ENCODE measurements around the gene TBX21.

The TBX21 gene, protein sequence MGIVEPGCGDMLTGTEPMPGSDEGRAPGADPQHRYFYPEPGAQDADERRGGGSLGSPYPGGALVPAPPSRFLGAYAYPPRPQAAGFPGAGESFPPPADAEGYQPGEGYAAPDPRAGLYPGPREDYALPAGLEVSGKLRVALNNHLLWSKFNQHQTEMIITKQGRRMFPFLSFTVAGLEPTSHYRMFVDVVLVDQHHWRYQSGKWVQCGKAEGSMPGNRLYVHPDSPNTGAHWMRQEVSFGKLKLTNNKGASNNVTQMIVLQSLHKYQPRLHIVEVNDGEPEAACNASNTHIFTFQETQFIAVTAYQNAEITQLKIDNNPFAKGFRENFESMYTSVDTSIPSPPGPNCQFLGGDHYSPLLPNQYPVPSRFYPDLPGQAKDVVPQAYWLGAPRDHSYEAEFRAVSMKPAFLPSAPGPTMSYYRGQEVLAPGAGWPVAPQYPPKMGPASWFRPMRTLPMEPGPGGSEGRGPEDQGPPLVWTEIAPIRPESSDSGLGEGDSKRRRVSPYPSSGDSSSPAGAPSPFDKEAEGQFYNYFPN

DNA sequence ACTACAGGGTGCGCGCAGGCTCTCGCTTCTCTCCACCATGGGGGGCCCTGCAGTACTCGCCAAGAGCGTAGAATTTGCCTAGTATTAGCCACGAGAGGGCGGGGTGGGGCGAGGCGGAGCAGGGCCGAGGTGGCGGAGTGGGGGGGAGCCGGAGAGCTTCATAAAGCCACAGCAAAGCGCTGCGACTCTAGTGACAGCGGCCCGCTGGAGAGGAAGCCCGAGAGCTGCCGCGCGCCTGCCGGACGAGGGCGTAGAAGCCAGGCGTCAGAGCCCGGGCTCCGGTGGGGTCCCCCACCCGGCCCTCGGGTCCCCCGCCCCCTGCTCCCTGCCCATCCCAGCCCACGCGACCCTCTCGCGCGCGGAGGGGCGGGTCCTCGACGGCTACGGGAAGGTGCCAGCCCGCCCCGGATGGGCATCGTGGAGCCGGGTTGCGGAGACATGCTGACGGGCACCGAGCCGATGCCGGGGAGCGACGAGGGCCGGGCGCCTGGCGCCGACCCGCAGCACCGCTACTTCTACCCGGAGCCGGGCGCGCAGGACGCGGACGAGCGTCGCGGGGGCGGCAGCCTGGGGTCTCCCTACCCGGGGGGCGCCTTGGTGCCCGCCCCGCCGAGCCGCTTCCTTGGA, at the start of gene TBX21:
Gene TBX21 (plus strand): TSS at position 190 of the 627 bp plus-strand sequence. CDS start 219 bp downstream, at position 409.
- no peak for DNase-seq

DNA sequence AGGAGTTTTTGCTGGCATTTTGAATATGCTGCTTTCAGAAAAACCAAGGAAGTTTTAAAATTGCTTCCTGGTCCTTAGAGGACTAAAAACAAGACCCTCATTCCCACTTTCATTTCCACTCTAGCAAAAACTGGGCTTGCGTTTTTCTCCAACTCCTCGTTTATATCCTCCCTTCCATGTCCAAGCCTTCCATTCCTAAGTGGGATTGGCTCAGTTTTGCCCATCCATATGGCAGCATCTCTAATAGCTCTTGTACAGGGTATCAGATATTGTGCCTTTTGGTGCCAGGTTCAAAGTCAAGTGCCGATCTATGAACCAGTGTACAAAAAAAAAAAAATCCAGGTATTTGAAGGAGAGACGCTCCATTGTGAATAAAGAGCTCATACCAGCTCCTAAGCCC, 49.0 kb upstream of the TBX21 start:
- DNase-seq, result no peak

DNA sequence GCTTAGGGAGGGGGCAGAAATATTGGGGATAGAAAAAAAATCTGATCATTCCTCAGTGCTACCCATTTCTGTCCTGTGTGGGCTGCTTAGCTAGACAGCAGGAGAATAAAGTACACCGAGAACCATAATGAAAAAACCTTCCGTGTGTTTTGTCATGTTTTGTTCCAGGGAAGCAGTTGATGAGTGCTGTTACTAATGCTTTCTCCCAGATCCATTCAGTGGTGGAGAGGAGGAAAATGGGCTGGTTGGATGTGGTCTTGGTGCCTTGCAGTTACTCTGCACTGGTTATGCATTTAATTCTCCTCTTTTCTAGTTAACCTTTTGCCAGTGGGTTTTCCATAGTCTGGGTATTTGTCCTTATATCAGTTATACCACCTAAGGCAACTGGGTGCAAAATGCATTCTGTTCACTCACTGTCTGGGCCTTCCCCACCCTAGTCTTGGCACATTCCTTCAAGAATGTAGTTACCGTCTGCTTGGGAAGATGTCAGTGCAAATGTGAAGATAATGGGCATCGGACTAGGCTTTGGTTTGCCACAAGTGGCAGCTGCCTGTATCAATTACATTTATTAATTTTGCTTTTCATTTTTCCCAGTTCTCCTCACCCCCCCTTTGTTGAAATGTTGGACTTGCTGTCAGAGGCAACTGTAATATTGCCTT, 48.4 kb upstream of the TBX21 start:
- no peak for DNase-seq

DNA sequence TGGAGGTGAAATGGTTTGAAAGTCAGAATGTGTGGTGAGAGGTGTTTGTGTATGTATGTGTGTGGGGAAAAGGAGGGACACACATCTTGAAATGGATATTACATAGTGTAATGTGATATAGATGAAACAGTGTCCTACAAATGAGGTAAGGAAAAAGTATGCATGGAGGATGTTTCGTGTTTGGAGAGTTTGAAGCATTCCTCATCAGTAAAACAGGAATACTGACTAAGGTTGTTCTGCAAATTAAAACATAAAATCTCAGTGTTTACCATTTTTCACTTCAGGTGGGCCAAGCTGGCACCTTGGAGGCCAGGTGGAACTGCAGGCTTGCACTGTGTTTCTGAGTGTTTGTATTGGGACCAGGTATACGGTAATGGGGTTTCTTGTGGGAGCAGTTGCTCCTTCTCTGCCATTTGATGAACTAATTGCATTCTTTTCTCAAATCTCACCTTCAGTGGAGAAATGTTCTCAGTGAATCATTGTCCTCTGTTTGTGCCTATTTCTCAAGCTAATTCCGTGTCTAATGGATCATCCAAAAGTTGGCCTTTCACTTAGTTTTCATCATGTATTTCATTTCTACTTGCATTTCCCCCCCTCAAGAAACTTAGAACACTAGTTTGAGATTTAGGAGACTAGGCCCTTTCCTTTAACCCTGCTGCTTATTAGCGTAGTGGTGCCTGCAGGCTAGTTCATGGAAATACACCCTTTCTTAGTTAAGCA, 47.3 kb upstream of the TBX21 start:
- DNase-seq, result no peak

DNA sequence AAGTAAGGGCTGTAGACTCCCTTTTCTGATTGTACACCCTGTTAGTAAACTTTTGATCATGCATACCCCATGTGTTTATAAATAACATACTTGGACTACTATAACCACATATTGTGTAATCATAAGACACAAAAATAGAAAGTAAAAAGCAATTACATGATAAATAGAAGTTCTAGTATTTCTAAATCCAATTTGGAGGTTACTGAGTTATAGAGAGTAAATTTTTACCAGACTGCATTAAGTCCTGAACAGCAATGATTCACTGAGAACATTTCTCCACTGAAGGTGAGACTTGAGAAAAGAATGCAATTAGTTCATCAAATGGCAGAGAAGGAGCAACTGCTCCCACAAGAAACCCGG, 46.8 kb upstream of the TBX21 start:
- no peak for DNase-seq

DNA sequence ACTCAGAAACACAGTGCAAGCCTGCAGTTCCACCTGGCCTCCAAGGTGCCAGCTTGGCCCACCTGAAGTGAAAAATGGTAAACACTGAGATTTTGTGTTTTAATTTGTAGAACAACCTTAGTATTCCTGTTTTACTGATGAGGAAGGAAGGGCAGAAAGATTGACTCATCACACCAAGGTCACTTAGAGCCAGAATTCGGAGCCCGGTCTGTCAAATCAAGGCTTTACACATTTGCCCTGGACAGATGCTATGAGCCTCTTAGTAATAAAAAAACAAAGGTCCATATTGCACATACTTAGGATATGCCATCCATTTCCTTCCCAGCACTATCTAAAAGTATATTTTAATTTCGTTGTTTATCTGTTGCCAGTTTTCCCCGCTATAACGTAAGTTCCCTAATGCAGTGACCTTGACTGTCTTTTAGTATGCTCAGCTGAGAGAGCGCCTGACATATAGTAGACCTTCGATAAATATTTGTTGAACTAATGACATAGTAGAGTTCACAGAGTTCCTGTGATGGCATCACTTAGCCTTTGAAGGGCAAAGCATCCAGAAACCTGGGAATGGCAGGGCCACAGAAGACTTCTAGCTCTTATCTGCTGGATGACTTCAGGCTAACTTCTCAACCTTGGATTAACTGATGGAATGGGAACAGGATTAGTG, 46.2 kb upstream of the TBX21 start:
- DNase-seq, result no peak

DNA sequence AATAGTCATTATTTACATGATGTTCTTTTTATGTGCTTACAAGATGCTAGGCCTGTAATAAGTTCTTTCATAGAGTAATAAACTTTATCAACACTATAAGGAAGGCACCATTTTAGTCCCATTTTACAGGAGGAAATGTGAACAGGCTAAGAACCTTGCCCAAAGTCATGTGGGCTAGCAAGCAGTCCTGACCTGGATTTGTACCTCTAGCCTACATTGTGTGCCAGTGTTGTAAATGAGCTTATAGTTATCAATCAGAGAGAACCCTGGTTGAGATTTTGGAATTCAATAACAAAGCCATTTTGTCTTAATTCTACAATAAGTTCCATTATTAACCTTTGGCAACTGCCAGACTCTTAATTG, 45.7 kb upstream of the TBX21 start:
- no peak for DNase-seq

DNA sequence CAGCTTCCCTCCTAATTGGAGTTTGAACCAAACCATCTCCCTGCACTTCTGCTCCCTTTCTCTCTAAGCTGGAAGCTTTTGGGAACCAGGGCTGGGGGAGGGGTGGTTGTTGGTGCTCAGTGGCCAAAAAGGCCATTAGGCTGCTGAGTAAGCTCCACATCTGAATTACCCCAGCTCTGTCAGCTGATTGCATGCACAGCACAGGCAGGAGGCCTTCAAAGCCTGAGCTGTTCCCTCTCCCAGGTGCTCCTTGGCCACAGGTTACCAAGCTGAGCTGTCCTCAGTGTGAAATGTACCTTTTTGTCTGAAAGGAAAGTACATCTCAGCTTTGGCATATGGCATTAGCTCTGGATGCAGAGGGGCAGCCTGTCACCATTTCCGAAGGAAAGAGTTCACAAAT, 45.3 kb upstream of the TBX21 start:
- no peak for DNase-seq

DNA sequence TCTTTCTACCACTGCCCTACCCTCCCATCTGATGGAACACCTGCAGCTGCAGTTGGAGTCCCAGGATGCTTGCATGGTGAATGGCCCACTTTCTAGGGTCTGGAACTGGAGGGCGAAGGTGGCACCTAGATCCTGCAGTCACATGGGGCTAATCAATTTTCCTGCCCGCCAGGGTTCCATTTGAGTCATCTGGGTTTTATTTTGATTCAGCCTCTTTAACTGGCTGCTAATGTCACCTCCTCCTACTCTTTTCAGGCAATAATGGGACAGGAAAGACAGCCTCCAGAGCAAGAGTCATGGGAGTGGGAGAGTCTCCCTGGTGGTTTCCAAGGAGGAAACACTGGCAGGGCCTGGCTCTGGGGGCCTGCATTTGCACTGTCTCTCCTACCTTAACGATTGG, 42.9 kb upstream of the TBX21 start:
- no peak for DNase-seq

DNA sequence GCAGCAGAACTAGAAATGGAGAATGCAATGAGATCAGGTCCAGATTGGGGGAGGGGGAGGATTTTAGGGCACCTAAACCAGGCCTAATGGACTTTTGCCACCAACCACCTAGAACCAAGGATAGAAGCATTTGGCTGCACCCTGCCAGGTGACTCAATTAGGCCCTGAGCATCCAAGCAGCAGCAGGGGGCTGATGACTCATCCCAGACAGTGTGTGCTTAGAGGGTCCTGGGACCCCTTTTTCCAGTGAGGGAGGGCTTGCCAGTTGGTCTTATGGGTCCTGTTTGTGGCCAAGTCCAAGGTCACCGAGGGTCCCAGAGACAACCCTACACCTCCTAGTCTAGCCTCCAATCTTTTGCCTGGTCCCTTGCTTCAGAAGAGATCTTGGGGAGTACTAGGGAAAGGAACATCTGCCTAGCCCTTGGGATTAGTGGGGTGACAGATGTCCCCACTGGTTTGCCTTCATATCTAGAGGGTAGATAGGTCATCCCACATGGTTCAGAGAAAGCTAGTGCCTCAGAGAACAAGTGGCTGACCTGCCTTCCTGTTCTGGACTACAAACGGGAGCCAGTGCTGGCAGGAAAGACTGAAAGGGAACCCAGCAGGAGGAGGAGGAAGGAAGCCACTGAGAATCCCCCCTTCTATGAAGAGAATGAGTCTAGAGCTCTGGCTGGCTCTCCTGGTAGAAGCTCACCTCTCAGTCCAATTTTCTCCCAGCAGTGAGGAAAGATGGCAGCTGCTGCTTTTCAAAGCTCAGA, 40.7 kb upstream of the TBX21 start:
- no peak for DNase-seq

DNA sequence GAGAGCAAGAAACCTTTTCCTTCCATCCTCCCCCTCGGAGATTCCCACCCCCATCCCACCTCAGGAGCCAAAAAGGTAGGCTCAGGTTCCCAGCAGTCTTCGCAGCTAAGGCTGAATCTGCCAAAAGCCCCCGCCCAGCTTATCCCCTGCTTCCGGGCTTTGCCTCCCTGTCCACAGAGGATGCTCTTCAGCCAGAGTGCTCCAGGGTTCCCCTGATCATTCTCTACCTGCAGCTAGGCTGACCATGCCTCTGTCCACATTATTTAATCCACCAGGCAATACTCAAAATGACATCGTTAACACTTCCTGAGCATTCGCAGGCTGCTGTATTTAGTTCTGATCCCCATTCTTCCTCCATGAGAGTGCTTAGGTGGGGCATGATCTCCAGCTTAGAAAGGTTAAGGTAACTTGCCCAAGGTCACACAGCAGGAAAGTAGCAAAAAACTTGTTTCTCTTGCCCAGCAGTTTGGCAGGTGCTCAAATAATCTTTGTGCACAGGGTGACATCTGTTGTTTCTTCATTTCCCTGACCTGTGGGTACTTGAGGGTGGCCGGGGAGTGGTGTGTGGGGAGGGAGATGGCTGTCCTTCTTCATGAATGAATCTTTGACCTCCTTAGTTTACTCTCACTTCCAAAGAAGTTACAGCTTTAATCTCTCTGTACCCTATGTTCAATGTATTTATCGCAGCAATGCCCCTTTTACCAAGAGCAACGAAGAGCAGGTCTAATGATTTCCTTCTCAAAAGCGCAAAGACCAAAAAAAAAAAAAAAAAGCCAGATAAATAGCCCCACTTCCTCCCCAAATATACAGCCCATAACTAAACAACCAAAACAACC, 39.9 kb upstream of the TBX21 start:
- DNase-seq, result no peak

DNA sequence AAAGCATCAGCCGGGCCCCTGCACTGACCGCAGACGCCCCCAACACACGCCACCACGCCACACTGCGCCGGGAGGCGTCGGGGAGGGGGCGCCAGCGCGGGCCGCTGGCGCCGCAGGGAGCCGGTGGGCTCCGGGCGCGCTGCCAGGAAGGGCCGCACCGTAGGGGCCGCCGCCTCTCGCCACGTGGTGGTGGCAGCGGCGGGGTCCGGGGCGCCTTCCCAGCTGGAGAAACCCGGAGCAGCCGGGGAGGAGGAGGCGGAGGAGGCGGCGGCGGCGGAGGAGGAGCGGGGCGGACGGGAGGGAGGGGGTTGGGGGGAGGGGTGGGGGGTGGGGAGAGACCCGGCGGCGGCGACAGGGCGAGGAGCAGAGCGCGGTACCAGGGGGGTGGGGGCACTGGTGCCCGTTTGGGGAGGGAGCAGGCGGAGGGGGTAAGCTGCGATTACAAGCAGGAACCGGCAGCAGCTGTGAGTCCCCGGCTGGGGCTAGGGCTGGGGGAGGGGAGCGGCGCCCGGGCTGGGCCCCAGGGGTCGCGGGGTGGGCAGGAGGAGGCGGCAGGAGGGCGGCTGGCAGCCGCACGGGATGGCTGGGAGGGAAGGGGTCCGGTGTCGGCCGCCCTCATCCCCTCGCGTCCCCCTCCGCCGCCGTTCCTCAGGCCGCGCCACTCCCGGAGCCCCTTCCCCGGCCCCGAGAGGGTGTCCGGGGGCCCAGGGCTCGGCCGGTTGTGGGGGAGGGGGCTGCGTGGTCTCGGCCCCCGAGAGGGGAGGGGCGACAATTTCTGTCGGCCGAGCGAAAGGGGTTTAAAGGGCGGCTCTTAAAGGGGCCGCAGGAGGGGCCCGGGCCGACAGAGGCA, 39.1 kb upstream of the TBX21 start, which contains the start of gene TBKBP1:
Gene TBKBP1 (plus strand): TSS at position 431 of the 850 bp plus-strand sequence. CDS start 1,952 bp downstream, outside the sequence.
- DNase-seq, result no peak

DNA sequence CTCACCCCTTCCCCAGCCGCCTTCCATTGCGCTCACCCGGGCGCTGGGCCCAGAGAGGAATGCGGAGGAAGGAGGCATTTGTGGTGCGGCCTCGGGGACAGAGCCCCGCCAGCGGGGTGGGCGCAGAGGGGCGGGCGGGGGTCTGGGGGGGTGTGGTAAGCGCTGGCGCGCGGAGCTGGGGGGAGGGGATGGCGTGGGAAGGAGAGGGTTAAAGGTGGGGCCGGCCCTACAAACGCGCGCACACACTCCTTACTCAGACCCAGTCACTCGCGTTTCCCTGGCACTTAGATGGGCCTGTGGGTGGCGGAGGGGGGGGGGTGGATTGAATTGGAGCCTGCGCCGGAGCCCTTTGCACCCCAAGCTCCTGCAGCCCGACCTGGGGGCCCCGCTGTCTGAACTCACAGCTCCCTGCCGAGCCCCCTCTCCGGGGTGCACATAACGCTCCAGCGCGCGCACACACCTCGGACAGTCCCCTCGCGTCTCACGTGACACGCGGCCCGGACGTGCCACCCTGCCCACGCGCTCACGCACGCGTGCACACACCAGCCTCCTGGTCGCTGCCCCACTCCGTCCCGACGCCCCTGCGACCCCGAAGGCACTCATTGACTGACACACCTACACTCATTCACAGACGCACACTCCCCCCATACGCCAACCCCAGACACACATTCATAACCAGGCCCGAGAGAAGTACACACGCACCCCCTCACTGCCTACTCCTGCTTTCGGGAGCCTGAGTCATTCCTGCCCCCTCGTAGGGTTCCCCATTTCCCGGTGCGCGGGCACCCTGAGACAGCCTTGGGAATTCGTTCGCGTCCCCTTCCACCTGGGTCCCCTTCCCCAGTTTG, 38.2 kb upstream of the TBX21 start:
- DNase-seq, result no peak

DNA sequence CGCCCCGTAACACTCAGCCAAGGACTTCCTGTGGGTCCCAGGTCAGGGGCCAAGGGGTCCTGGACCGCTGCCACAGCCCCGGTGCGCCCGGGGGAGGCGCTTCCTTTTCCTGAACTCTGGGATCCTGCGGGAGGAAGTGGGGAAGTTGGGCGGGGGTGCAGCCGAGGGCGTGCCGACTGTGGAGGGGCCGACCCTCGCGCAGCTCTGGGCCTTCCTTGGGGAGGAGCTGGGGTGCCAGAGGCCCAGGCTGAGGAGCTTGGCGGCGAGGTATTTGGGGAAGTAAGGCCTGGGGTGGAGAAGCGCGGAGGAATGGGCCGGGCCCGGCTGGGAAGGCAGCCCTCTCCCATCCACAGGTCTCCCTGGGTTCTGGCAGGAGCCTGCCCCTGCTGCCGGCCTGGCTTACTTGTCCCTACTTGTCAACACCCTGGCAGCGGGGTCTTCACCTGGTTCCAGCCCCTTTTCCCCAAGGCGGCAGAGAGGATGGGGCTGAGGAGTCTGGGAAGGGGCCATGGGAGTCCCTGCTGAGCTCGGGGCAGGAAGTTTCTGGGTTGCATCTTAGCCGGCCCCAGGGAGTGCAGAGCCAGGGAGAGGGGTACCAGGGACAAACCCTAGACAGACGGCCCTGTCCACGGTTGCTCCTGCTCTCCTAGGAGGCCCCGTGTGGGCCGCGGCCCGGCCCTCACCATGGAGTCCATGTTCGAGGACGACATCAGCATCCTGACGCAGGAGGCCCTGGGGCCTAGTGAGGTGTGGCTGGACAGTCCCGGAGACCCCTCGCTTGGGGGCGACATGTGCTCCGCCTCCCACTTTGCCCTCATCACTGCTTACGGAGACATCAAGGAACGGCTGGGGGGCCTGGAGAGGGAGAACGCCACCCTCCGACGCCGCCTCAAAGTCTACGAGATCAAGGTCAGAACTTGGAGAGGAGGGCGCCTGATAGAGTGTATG, 37.3 kb upstream of the TBX21 start:
- no peak for DNase-seq

DNA sequence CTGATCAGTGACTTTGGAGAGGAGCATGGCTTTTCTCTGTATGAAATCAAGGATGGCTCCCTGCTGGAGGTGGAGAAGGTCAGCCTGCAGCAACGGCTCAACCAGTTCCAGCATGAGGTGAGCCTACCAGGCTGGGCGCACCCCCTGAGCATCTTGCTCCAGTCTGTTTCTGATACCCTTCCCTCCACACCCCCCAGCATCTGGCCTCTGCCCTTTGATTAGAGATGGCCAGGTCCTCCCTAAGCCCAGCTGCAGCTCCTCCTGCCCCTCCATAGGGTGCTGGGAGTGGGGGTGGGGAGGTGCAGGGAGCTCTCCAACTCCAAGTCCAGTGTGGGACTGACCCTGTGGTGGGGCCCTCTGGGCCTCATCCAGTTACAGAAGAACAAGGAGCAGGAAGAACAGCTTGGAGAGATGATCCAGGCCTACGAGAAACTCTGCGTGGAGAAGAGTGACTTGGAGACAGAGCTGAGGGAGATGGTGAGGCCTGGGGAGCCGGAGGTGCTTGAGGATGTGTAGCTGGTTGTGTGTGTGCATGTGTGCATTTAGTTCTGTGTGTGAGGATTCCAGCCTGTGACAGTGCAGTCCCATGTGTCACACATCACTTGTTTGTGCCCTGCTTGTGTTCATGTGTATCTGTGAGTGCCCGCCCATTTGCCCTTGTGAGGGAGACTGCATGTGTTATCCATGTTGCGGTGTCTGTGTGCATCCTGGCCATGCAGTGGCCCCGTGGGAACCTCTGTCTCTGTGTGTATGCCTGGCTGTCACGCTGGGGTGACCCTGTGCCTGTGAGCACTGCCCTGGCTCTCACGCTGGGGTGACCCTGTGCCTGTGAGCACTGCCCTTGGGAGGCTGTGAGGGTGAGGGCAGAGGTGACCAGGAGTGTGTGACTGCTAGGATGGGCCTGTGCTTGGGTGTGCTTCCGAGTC, 36.1 kb upstream of the TBX21 start:
- DNase-seq, result no peak

DNA sequence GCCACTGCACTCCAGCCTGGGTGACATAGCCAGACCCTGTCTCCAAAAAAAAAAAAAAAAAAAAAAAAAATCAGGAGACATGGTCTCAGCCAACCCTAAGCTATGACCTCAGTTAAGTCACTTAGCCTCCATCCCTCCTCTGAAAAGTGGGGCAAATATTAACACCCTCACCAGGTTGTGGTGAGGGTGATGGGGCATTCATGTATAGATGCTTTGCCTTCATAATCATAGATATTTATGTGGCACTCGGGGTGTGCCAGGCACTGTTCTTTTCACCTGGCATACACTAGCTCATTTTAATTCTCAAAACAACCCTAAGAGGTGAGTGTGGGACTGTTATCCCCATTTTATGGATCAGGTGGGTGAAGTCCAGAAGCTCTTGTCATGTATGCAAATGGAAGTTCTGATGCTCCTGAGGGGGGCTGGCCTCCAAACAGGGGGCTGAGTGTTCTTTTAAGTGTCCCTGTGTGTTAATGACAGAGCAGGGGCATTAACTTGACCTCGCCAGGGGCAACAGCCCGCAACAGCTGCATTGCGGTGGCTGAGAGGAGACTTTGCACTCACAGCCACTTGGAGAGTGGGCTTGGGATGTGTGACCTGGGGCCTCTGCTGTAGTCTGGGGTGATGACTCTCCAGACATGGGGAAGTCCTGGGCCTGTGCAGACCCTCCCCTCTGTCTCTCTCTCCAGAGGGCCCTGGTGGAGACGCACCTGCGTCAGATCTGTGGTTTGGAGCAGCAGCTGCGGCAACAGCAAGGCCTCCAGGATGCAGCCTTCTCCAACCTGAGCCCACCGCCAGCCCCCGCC, 34.9 kb upstream of the TBX21 start:
- no peak for DNase-seq
